HepG2 (cell line): ENCODE results near the gene SAPCD1. TPM values are rescaled to one million over a fixed set of nuclear protein-coding genes. Genes with fewer than 3 reads are reported as not detected.
A peak's percentile ranks its signal among the peaks of the same experiment; 100 is the strongest.

ENCODE experiments used
- ARID4A ChIP-seq: sonication (generic); formaldehyde crosslinking; IDR thresholded peaks from 2 replicates; pipeline ENCODE4 v1.5.0; 2020; ENCODE audit warnings: mild to moderate bottlenecking, missing genetic modification reagents, borderline replicate concordance
- ASH2L ChIP-seq: fragments of 300-600, 200-600 bp; sonication (generic); IDR thresholded peaks from 2 replicates; pipeline ENCODE4 v1.7.0; 2017; ENCODE audit warnings: low read depth, mild to moderate bottlenecking, moderate library complexity, mixed read lengths, low read length; ENCODE audit not compliant: insufficient read length
- CTCF ChIP-seq: sonication (generic); formaldehyde crosslinking; IDR thresholded peaks from 2 replicates; pipeline ENCODE4 v1.5.0; 2020; ENCODE audit warnings: mild to moderate bottlenecking, missing genetic modification reagents, moderate library complexity
- FOXA1 ChIP-seq, 2 experiments: fragments of 450-650 bp in 1 of 2; sonication (generic) in 1 of 2; formaldehyde crosslinking in 1 of 2; IDR thresholded peaks; 2 replicates each; pipeline versions ENCODE4 v1.4.0 to v1.6.1; 2016 to 2020; ENCODE audit warnings: missing genetic modification reagents in 1 of 2
- HNF1B ChIP-seq: sonication (generic); formaldehyde crosslinking; IDR thresholded peaks from 2 replicates; pipeline ENCODE4 v1.5.1; 2020; ENCODE audit warnings: mild to moderate bottlenecking, moderate library complexity, missing genetic modification reagents
- KAT7 ChIP-seq: IDR thresholded peaks from 2 replicates; pipeline ENCODE4 v1.6.1; 2018; ENCODE audit warnings: borderline replicate concordance, missing compliant biosample characterization
- KMT2A ChIP-seq: sonication (generic); formaldehyde crosslinking; IDR thresholded peaks from 2 replicates; pipeline ENCODE4 v1.4.0; 2020; ENCODE audit warnings: missing genetic modification reagents
- NFE2L2 ChIP-seq: fragments of 150-350 bp; IDR thresholded peaks from 2 replicates; pipeline ENCODE4 v1.6.1; 2014; ENCODE audit warnings: low read length
- NONO ChIP-seq, 2 experiments: fragments of 450-650 bp in 1 of 2; sonication (generic) in 1 of 2; formaldehyde crosslinking in 1 of 2; IDR thresholded peaks in 1 of 2; conservative IDR thresholded peaks in 1 of 2; 2 replicates each; pipeline versions ENCODE4 v1.6.1 to v1.8.0; 2017 to 2022; ENCODE audit warnings: mild to moderate bottlenecking in 1 of 2, missing genetic modification reagents in 1 of 2, moderate library complexity in 1 of 2
- PHF20 ChIP-seq: sonication (generic); formaldehyde crosslinking; IDR thresholded peaks from 2 replicates; pipeline ENCODE4 v1.5.0; 2020; ENCODE audit warnings: mild to moderate bottlenecking, missing genetic modification reagents
- PREB ChIP-seq: sonication (generic); formaldehyde crosslinking; IDR thresholded peaks from 2 replicates; pipeline ENCODE4 v1.4.0; 2020; ENCODE audit warnings: missing genetic modification reagents
- RXRA ChIP-seq: sonication (generic); formaldehyde crosslinking; IDR thresholded peaks from 2 replicates; pipeline ENCODE4 v1.5.1; 2020; ENCODE audit warnings: missing genetic modification reagents
- SMC3 ChIP-seq: IDR thresholded peaks from 2 replicates; pipeline ENCODE4 v1.6.1; 2011; ENCODE audit warnings: low read length, improper control_type of control experiment
- STAG1 ChIP-seq: sonication (generic); formaldehyde crosslinking; IDR thresholded peaks from 2 replicates; pipeline ENCODE4 v1.4.0; 2020; ENCODE audit warnings: missing genetic modification reagents
- TBX3 ChIP-seq: fragments of 450-650 bp; IDR thresholded peaks from 2 replicates; pipeline ENCODE4 v1.6.1; 2017; ENCODE audit warnings: antibody characterized with exemption, mild to moderate bottlenecking, inconsistent platforms, borderline replicate concordance
- ZBTB7B ChIP-seq: sonication (generic); formaldehyde crosslinking; IDR thresholded peaks from 2 replicates; pipeline ENCODE4 v1.4.0; 2020; ENCODE audit warnings: missing genetic modification reagents
- ZC3H13 ChIP-seq: sonication (generic); formaldehyde crosslinking; IDR thresholded peaks from 2 replicates; pipeline ENCODE4 v1.8.1; 2023; ENCODE audit warnings: mild to moderate bottlenecking, missing genetic modification reagents, moderate library complexity
- ZNF580 ChIP-seq: IDR thresholded peaks from 2 replicates; pipeline ENCODE4 v1.6.1; 2016; ENCODE audit warnings: low read depth, borderline replicate concordance
- polyA plus RNA-seq, 8 experiments: library from polyadenylated mRNA; depleted of rRNA in 3 of 8; stranded (reverse) in 7 of 8; unstranded in 1 of 8; fragments of >200 nt; fragmentation: Illumina TruSeq in 4 of 8; extraction: Trizol in 4 of 8; gene quantifications; 2 replicates each; pipeline versions ENCODE4 v1.2.1 to v1.2.3, GENCODE V29; 2011 to 2016; ENCODE audit warnings: low read depth in 4 of 8, missing spikeins in 1 of 8, mixed read lengths in 1 of 8; ENCODE audit not compliant: insufficient read depth in 1 of 8
- total RNA-seq, 5 experiments: library from RNA; depleted of rRNA; stranded (reverse); fragments of >200 nt; fragmentation: Illumina TruSeq; extraction: Trizol; gene quantifications; 2 replicates each; pipeline ENCODE4 v1.2.3, GENCODE V29; 2016; ENCODE audit warnings: low read depth in 1 of 5

The SAPCD1 gene
- total and polyA plus RNA-seq, 2 of the 13 experiments (the other 11 are each of a cell fraction or from before 2014, with no cell fraction given) = 2.5 to 3.9 TPM

- peak; percentile 79 for TF ChIP-seq SMC3
- no peak for TF ChIP-seq ASH2L
- peak; percentile 69 for TF ChIP-seq STAG1 (CRISPR knock-in tag)
- TF ChIP-seq ZBTB7B = peak; percentile 32; the same call in 1 of the 2 replicates
- TF ChIP-seq KAT7 (CRISPR knock-in tag) = 0 out of 2 replicates have a peak, but pooled peaks have one; percentile 34
- TF ChIP-seq ZC3H13 (CRISPR knock-in tag) = peak; percentile 65; the same call in 1 of the 2 replicates
- TF ChIP-seq TBX3 = no peak
- 0 out of 2 replicates have a peak, but pooled peaks have one; percentile 36 for TF ChIP-seq ZNF580 (CRISPR knock-in tag)
- TF ChIP-seq NFE2L2 = no peak
- TF ChIP-seq HNF1B = no peak
- TF ChIP-seq KMT2A (CRISPR knock-in tag) = 0 out of 2 replicates have a peak, but pooled peaks have one; percentile 46
- TF ChIP-seq PREB (CRISPR knock-in tag) = no peak
- 0 out of 2 replicates have a peak, but pooled peaks have one; percentile 20 for TF ChIP-seq PHF20 (CRISPR knock-in tag)
- no peak for TF ChIP-seq NONO (IDR thresholded peaks at IDR 0.05)
- TF ChIP-seq NONO (CRISPR knock-in tag; conservative IDR thresholded peaks at IDR 0.05) = 0 out of 2 replicates have a peak, but pooled peaks have one; percentile 21
- peak; percentile 79 for TF ChIP-seq CTCF (CRISPR knock-in tag)
- no peak for TF ChIP-seq FOXA1 (IDR thresholded peaks at IDR 0.05)
- TF ChIP-seq FOXA1 (CRISPR knock-in tag; IDR thresholded peaks at IDR 0.05) = no peak
- TF ChIP-seq ARID4A (CRISPR knock-in tag) = peak; percentile 20; the same call in 1 of the 2 replicates
- no peak for TF ChIP-seq RXRA
Measured at GRCh38 chr6:31791324-31792089, 29.1 kb downstream of the SAPCD1 start (continued).
